K562 (cell line): Measurements from ENCODE around the gene SCARF1. TPM values are rescaled to one million over a fixed set of nuclear protein-coding genes. Genes with fewer than 3 reads are reported as not detected.

Source experiments
- ATAC-seq: fragments of 200-7000 bp; cut with Tn5 transposase; 3 replicates; pipeline ENCODE4 v1.9.1; 2020; ENCODE audit warnings: moderate library complexity
- BruUV-seq: library from RNA; stranded (reverse); fragments of 400-500 nt; replicated peaks from 2 replicates; lab custom pipeline; 2021; lab: Mats Ljungman, UMichigan
- CTCF ChIA-PET: fragments of 300-600 bp; formaldehyde crosslinking; extraction: SDS; loops from one replicate; lab custom pipeline; 2021; ENCODE audit warnings: low intra/inter-chr PET ratio; lab: Yijun Ruan, JAX
- POLR2A ChIA-PET: fragments of 300-600, 350-650 bp; sonication (Branson Sonifier 250); formaldehyde crosslinking; extraction: SDS; loops from one replicate; lab custom pipeline; 2021; ENCODE audit warnings: antibody characterized with exemption, inconsistent platforms; lab: Yijun Ruan, JAX
- DNase-seq, 4 experiments: peaks; one replicate each; pipeline versions ENCODE4 v3.0.0 to v3.0.0-alpha.2; 2011 to 2018; ENCODE audit warnings: low spot score in 3 of 4, mixed read lengths in 3 of 4; ENCODE audit errors: extremely low read depth in 1 of 4
- FAIRE-seq: peaks from 2 replicates; lab custom pipeline; 2011; peaks lifted over from hg19 to GRCh38; lab: Jason Lieb, UNC
- H2AFZ ChIP-seq: 2 replicates; pipeline ENCODE4 v1.6.0; 2011; ENCODE audit warnings: low read depth, low read length, control low read depth, inconsistent platforms
- H3K27ac ChIP-seq: fragments of 200-600 bp; 3 replicates; pipeline ENCODE4 v1.8.0; 2011; ENCODE audit warnings: low read depth, mild to moderate bottlenecking, control low read depth, inconsistent platforms, low read length, moderate library complexity, mixed read lengths; ENCODE audit errors: extremely low read depth
- H3K27me3 ChIP-seq, 2 experiments: fragments of 300-600 bp in 1 of 2; 2 replicates in 1 of 2; 3 replicates in 1 of 2; pipeline versions ENCODE4 v1.6.0 to v1.8.0; 2011; ENCODE audit warnings: inconsistent platforms in 2 of 2, low read length in 2 of 2, mild to moderate bottlenecking in 1 of 2, mixed read lengths in 1 of 2, moderate library complexity in 1 of 2; ENCODE audit not compliant: control insufficient read depth in 2 of 2, insufficient read depth in 2 of 2
- H3K36me3 ChIP-seq: fragments of 300-600 bp; 3 replicates; pipeline ENCODE4 v1.8.0; 2011; ENCODE audit warnings: mild to moderate bottlenecking, low read length, inconsistent platforms; ENCODE audit not compliant: control insufficient read depth, insufficient read depth
- H3K4me1 ChIP-seq, 2 experiments: fragments of 200-600 bp in 1 of 2; replicated peaks in 1 of 2; 2 replicates in 1 of 2; 3 replicates in 1 of 2; pipeline versions ENCODE4 v1.5.1 to v1.8.0; 2011; ENCODE audit warnings: inconsistent platforms in 2 of 2, low read length in 2 of 2, mild to moderate bottlenecking in 1 of 2, mixed read lengths in 1 of 2, moderate library complexity in 1 of 2; ENCODE audit not compliant: control insufficient read depth in 2 of 2, insufficient read depth in 2 of 2
- H3K4me2 ChIP-seq: 2 replicates; pipeline ENCODE4 v1.6.1; 2011; ENCODE audit warnings: low read length, control low read depth, inconsistent platforms, mixed read lengths; ENCODE audit not compliant: insufficient read depth
- H3K4me3 ChIP-seq: fragments of 200-600 bp; sonication (generic), shearing (Covaris generic); 2 replicates; pipeline ENCODE4 v1.5.1; 2016; ENCODE audit warnings: control low read depth, inconsistent platforms
- H3K79me2 ChIP-seq: fragments of 200-600 bp; 3 replicates; pipeline ENCODE4 v1.8.0; 2011; ENCODE audit warnings: low read length, inconsistent platforms; ENCODE audit not compliant: control insufficient read depth, insufficient read depth
- H3K9ac ChIP-seq, 2 experiments: 2 replicates each; pipeline versions ENCODE4 v1.6.0 to v1.6.1; 2011; ENCODE audit warnings: low read depth in 2 of 2, low read length in 2 of 2, control low read depth in 1 of 2, inconsistent platforms in 1 of 2, mild to moderate bottlenecking in 1 of 2, mixed read lengths in 1 of 2; ENCODE audit not compliant: insufficient read depth in 1 of 2
- H3K9me1 ChIP-seq: one replicate; pipeline ENCODE4 v1.6.0; 2011; ENCODE audit warnings: inconsistent platforms, mild to moderate bottlenecking, low read length, moderate library complexity; ENCODE audit not compliant: control insufficient read depth, insufficient read depth
- H3K9me3 ChIP-seq: replicated peaks from 2 replicates; pipeline ENCODE4 v1.5.1; 2011; ENCODE audit warnings: low read depth, low read length, inconsistent platforms; ENCODE audit not compliant: control insufficient read depth, insufficient read depth
- H4K20me1 ChIP-seq: replicated peaks from 2 replicates; pipeline ENCODE4 v1.6.1; 2011; ENCODE audit warnings: low read length, inconsistent platforms, mixed read lengths; ENCODE audit not compliant: control insufficient read depth, insufficient read depth
- CXXC5 ChIP-seq: fragments of 250-450 bp; sonication (Bioruptor Pico); IDR thresholded peaks from 2 replicates; pipeline ENCODE4 v1.8.0; 2022; ENCODE audit warnings: inconsistent platforms, mild to moderate bottlenecking, moderate library complexity
- ZBTB33 ChIP-seq: sonication (generic); formaldehyde crosslinking; IDR thresholded peaks from 2 replicates; pipeline ENCODE4 v1.8.1; 2023; ENCODE audit warnings: mild to moderate bottlenecking, missing genetic modification reagents
- WGBS: fragments of 100-300 bp; shearing (Covaris generic); methylation state at CpG from one replicate; pipeline ENCODE4 v1.1.6; 2016; ENCODE audit warnings: low coverage, mixed read lengths; ENCODE audit not compliant: insufficient coverage; ENCODE audit errors: missing lambda C conversion rate; 5-methylcytosine and 5-hydroxymethylcytosine counted together
- in situ Hi-C: fragments of 300-500 bp; cut with MboI; formaldehyde crosslinking; loops from 4 replicates; pipeline ENCODE4 v1.15.0; 2018; ENCODE audit warnings: inconsistent platforms, mixed read lengths
- intact Hi-C: fragments of 100-400 bp; cut with micrococcal nuclease; formaldehyde crosslinking; loops from 2 replicates; pipeline ENCODE4 v1.14.2; 2022
- polyA plus RNA-seq, 8 experiments: library from polyadenylated mRNA; depleted of rRNA in 4 of 8; stranded (reverse) in 5 of 8; unstranded in 3 of 8; fragments of >200 nt; fragmentation: Nextera tagmentation in 2 of 8; fragmentation: Illumina TruSeq in 1 of 8; extraction: Ambion mirVana in 2 of 8; extraction: Trizol in 1 of 8; gene quantifications; 2 replicates each; pipeline versions ENCODE4 v1.2.1 to v1.2.3, GENCODE V29; 2011 to 2014; ENCODE audit warnings: inconsistent platforms in 1 of 8, missing spikeins in 1 of 8
- total RNA-seq, 7 experiments: library from RNA; depleted of rRNA in 6 of 7; stranded (reverse); fragments of >200 nt in 6 of 7; fragmentation: Illumina TruSeq in 2 of 7; extraction: Trizol in 2 of 7; gene quantifications; 2 replicates each; pipeline versions ENCODE4 v1.2.1 to v1.2.3, GENCODE V29; 2011 to 2021; ENCODE audit warnings: low replicate concordance in 1 of 7
- TF ChIP-seq, protein P1 (sequence below), 3 experiments: fragments of 200-800 bp in 1 of 3; fragments of 250-450 bp in 1 of 3; fragments of 450-650 bp in 1 of 3; sonication (Bioruptor Pico) in 1 of 3; sonication (Bioruptor generic) in 1 of 3; formaldehyde crosslinking in 1 of 3; IDR thresholded peaks; 2 replicates each; pipeline versions ENCODE4 v1.6.1 to v1.8.0; 2016 to 2022; ENCODE audit warnings: mild to moderate bottlenecking in 2 of 3, missing genetic modification characterization in 2 of 3, missing compliant biosample characterization in 1 of 3, moderate library complexity in 1 of 3

SCARF1 gene
- total and polyA plus RNA-seq, 9 of the 15 experiments (the other 6 are each of a cell fraction or from before 2014, with no cell fraction given) = 0.04 to 2.1 (median 0.63) TPM

- no peaks in the 10 kb centered on the region for H3K9me3 ChIP-seq
- no peaks in the 10 kb centered on the region for H3K27me3 ChIP-seq
- ChIA-PET POLR2A (no interaction called here), CTCF (no interaction called here)
- in situ Hi-C loops = no loop called here
- no TSS peak for BruUV-seq
- DNase-seq = no peak
- 82% methylated on average over 13 of the region's 38 CpGs for WGBS
- H3K4me3 ChIP-seq = no peak overlapping the region
- no peaks in the 10 kb centered on the region; the same call in 1 of the 2 replicates for H4K20me1 ChIP-seq
- no peak; the same call in 2 of the 3 replicates for ATAC-seq
- no peak for TF ChIP-seq CXXC5 (CRISPR knock-in tag)
- 0 out of 2 replicates have a peak, but pooled peaks have one; percentile 4 for TF ChIP-seq ZBTB33 (CRISPR knock-in tag)
- TF ChIP-seq, protein P1, sequence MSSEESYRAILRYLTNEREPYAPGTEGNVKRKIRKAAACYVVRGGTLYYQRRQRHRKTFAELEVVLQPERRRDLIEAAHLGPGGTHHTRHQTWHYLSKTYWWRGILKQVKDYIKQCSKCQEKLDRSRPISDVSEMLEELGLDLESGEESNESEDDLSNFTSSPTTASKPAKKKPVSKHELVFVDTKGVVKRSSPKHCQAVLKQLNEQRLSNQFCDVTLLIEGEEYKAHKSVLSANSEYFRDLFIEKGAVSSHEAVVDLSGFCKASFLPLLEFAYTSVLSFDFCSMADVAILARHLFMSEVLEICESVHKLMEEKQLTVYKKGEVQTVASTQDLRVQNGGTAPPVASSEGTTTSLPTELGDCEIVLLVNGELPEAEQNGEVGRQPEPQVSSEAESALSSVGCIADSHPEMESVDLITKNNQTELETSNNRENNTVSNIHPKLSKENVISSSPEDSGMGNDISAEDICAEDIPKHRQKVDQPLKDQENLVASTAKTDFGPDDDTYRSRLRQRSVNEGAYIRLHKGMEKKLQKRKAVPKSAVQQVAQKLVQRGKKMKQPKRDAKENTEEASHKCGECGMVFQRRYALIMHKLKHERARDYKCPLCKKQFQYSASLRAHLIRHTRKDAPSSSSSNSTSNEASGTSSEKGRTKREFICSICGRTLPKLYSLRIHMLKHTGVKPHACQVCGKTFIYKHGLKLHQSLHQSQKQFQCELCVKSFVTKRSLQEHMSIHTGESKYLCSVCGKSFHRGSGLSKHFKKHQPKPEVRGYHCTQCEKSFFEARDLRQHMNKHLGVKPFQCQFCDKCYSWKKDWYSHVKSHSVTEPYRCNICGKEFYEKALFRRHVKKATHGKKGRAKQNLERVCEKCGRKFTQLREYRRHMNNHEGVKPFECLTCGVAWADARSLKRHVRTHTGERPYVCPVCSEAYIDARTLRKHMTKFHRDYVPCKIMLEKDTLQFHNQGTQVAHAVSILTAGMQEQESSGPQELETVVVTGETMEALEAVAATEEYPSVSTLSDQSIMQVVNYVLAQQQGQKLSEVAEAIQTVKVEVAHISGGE (CRISPR knock-in tag; IDR thresholded peaks at IDR 0.05) = no peak
- H3K4me1 ChIP-seq = peaks cover 12 to 37% of the 10 kb centered on the region in 2 experiments; a peak in 4 of 5 replicates
- intact Hi-C loops = no loop called here
- H3K9me1 ChIP-seq = peaks cover 3% of the 10 kb centered on the region
- H2AFZ ChIP-seq = no peak overlapping the region
- no peaks in the 10 kb centered on the region for H3K79me2 ChIP-seq
- FAIRE-seq = no peak
- no peaks in the 10 kb centered on the region for H3K36me3 ChIP-seq
- H3K27ac ChIP-seq = no peak overlapping the region
- peak overlapping the region in 1 of 2 experiments; percentile 45; a peak in 1 of 4 replicates for H3K9ac ChIP-seq
- H3K4me2 ChIP-seq = 0 out of 2 replicates have a peak overlapping the region, but pooled peaks have one; percentile 42
These were observed 54.6 kb downstream of the SCARF1 start for GRCh38 chr17:1590747-1591473.
